SK-N-SH treated with all-trans-retinoic acid at 6 μM for 48 hours (cell line): ENCODE results near the gene CFD.

Experiments
- ARNTL ChIP-seq: fragments of 450-650 bp; formaldehyde crosslinking; IDR thresholded peaks from 2 replicates; pipeline ENCODE4 v1.5.0; 2020; ENCODE audit warnings: low read depth, mild to moderate bottlenecking, moderate library complexity, borderline replicate concordance
- BACH2 ChIP-seq: fragments of 250-450 bp; sonication (Bioruptor Pico); IDR thresholded peaks from 2 replicates; pipeline ENCODE4 v1.9.0; 2021; ENCODE audit warnings: mild to moderate bottlenecking, borderline replicate concordance
- PATZ1 ChIP-seq: fragments of 250-450 bp; sonication (Bioruptor Pico); IDR thresholded peaks from 2 replicates; pipeline ENCODE4 v1.8.0; 2020; ENCODE audit warnings: mild to moderate bottlenecking, moderate library complexity, borderline replicate concordance
- SNAI2 ChIP-seq: fragments of 250-450 bp; sonication (Bioruptor Pico); IDR thresholded peaks from 2 replicates; pipeline ENCODE4 v1.5.0; 2020; ENCODE audit warnings: mild to moderate bottlenecking, moderate library complexity
- TCF4 ChIP-seq: fragments of 250-450 bp; sonication (Bioruptor Pico); IDR thresholded peaks from 2 replicates; pipeline ENCODE4 v1.8.0; 2021; ENCODE audit warnings: mild to moderate bottlenecking, moderate library complexity, borderline replicate concordance
- TSHZ2 ChIP-seq: fragments of 250-450 bp; sonication (Bioruptor Pico); IDR thresholded peaks from 2 replicates; pipeline ENCODE4 v1.5.0; 2020; ENCODE audit warnings: mild to moderate bottlenecking, moderate library complexity
- ZC3H10 ChIP-seq: fragments of 250-450 bp; sonication (Bioruptor Pico); IDR thresholded peaks from 2 replicates; pipeline ENCODE4 v1.5.1; 2021; ENCODE audit warnings: mild to moderate bottlenecking, moderate library complexity
- ZFP3 ChIP-seq: fragments of 250-450 bp; sonication (Bioruptor Pico); IDR thresholded peaks from 2 replicates; pipeline ENCODE4 v1.5.0; 2020; ENCODE audit warnings: mild to moderate bottlenecking, moderate library complexity
- ZNF565 ChIP-seq: fragments of 450-650 bp; formaldehyde crosslinking; conservative IDR thresholded peaks from 2 replicates; pipeline ENCODE4 v1.5.0; 2020; ENCODE audit warnings: low read depth, mild to moderate bottlenecking, moderate library complexity
- TF ChIP-seq, protein P1 (sequence below): fragments of 250-450 bp; sonication (Bioruptor Pico); IDR thresholded peaks from 2 replicates; pipeline ENCODE4 v1.5.1; 2020; ENCODE audit warnings: low read depth, mild to moderate bottlenecking, moderate library complexity

GRCh38 chr19:888581-889385, 29.3 kb downstream of the CFD start:
- TF ChIP-seq, protein P1, sequence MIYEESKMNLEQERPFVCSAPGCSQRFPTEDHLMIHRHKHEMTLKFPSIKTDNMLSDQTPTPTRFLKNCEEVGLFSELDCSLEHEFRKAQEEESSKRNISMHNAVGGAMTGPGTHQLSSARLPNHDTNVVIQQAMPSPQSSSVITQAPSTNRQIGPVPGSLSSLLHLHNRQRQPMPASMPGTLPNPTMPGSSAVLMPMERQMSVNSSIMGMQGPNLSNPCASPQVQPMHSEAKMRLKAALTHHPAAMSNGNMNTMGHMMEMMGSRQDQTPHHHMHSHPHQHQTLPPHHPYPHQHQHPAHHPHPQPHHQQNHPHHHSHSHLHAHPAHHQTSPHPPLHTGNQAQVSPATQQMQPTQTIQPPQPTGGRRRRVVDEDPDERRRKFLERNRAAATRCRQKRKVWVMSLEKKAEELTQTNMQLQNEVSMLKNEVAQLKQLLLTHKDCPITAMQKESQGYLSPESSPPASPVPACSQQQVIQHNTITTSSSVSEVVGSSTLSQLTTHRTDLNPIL, result no peak
- TF ChIP-seq ZC3H10 (CRISPR knock-in tag) (no peak), ARNTL (CRISPR knock-in tag) (no peak), TCF4 (CRISPR knock-in tag) (no peak), ZFP3 (no peak), TSHZ2 (CRISPR knock-in tag) (no peak), PATZ1 (no peak), ZNF565 (CRISPR knock-in tag) (no peak), BACH2 (CRISPR knock-in tag) (no peak), SNAI2 (CRISPR knock-in tag) (no peak)
